Esophagus squamous epithelium (tissue), 4 donors: ENCODE data around the gene MEIS2.

Experiments used
- POLR2A ChIP-seq, 4 donors: fragments of 450-650 bp; IDR thresholded peaks; one replicate each; pipeline ENCODE4 v1.6.1; 2017; ENCODE audit warnings: antibody characterized with exemption in 4 of 4, mild to moderate bottlenecking in 4 of 4, moderate library complexity in 3 of 4
- TF ChIP-seq, protein P1 (sequence below), 6 experiments: fragments of 450-650 bp in 4 of 6; fragments of 200-600 bp in 2 of 6; sonication (generic) in 2 of 6; IDR thresholded peaks; one replicate each; pipeline ENCODE4 v1.5.1; 2016 to 2019; ENCODE audit warnings: antibody characterized with exemption in 6 of 6, mild to moderate bottlenecking in 4 of 6, moderate library complexity in 4 of 6

DNA sequence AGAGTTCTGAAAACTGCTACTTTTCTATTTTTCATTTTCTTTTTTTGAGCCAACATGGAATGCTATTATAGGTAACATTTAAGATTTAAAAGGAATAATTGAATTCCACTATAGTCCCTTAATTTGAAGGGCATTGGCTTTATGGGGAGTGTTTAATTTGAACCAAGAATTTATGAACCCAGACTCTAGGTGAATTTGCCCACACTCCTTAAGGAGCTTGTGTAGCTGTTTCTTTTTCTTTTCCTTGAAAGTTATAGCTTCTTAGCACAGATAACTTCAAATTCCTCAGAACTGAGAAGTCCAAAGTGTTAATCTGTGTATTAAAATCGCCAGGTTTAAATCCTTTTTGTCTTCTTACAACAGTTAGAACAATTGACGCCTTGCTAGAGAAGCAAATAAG is 4.7 kb upstream of the MEIS2 start:
- TF ChIP-seq POLR2A (IDR thresholded peaks at IDR 0.05): no peak
- TF ChIP-seq, protein P1, sequence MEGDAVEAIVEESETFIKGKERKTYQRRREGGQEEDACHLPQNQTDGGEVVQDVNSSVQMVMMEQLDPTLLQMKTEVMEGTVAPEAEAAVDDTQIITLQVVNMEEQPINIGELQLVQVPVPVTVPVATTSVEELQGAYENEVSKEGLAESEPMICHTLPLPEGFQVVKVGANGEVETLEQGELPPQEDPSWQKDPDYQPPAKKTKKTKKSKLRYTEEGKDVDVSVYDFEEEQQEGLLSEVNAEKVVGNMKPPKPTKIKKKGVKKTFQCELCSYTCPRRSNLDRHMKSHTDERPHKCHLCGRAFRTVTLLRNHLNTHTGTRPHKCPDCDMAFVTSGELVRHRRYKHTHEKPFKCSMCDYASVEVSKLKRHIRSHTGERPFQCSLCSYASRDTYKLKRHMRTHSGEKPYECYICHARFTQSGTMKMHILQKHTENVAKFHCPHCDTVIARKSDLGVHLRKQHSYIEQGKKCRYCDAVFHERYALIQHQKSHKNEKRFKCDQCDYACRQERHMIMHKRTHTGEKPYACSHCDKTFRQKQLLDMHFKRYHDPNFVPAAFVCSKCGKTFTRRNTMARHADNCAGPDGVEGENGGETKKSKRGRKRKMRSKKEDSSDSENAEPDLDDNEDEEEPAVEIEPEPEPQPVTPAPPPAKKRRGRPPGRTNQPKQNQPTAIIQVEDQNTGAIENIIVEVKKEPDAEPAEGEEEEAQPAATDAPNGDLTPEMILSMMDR (IDR thresholded peaks at IDR 0.05): no peak
